Nucleus accumbens (tissue), 56 donors: Measurements from ENCODE around the gene C6orf141.
A peak's percentile ranks its signal among the peaks of the same experiment; 100 is the strongest.

Source experiments
- DNase-seq, 56 donors: peaks; one replicate each; lab custom pipeline; 2025; lab: John Stamatoyannopoulos, UW

The C6orf141 gene

GRCh38 chr6:49550492-49551077, at the start of gene C6orf141:
TSS of gene C6orf141 (plus strand) at chr6:49550668. CDS start at chr6:49550793, 125 bp downstream.
- DNase-seq: peak in 17 of 56 donors; percentile 14 to 63 (median 24)

- DNase-seq: no peak
These were observed 45.8 kb upstream of the C6orf141 start for GRCh38 chr6:49504666-49505065.

- no peak for DNase-seq
These were observed 43.8 kb upstream of the C6orf141 start for GRCh38 chr6:49506569-49507111.

GRCh38 chr6:49509342-49509741, 41.1 kb upstream of the C6orf141 start:
- DNase-seq: no peak

- no peak for DNase-seq
These were observed 37.1 kb upstream of the C6orf141 start for GRCh38 chr6:49513153-49513989.

- no peak for DNase-seq
These were observed 35.6 kb upstream of the C6orf141 start for GRCh38 chr6:49514571-49515484.

GRCh38 chr6:49515485-49516146, 34.9 kb upstream of the C6orf141 start:
- no peak for DNase-seq

GRCh38 chr6:49516147-49516505, 34.3 kb upstream of the C6orf141 start:
- no peak for DNase-seq

GRCh38 chr6:49517919-49518318, 32.5 kb upstream of the C6orf141 start:
- no peak for DNase-seq

GRCh38 chr6:49519660-49520059, 30.8 kb upstream of the C6orf141 start:
- no peak for DNase-seq

- no peak for DNase-seq
These were observed 27.5 kb upstream of the C6orf141 start for GRCh38 chr6:49522710-49523593.

GRCh38 chr6:49523901-49524300, 26.6 kb upstream of the C6orf141 start:
- no peak for DNase-seq

GRCh38 chr6:49524541-49524940, 25.9 kb upstream of the C6orf141 start:
- no peak for DNase-seq

- DNase-seq: no peak
These were observed 23.9 kb upstream of the C6orf141 start for GRCh38 chr6:49526598-49526997.

GRCh38 chr6:49527320-49527719, 23.1 kb upstream of the C6orf141 start:
- no peak for DNase-seq

GRCh38 chr6:49528571-49528970, 21.9 kb upstream of the C6orf141 start:
- DNase-seq: no peak

- no peak for DNase-seq
These were observed 20.2 kb upstream of the C6orf141 start for GRCh38 chr6:49530141-49530776.

GRCh38 chr6:49531774-49532569, 18.5 kb upstream of the C6orf141 start:
- DNase-seq: no peak
